Urinary bladder (tissue), 4 donors: ENCODE data around the gene TGOLN2. TPM values are rescaled to one million over a fixed set of nuclear protein-coding genes. Genes with fewer than 3 reads are reported as not detected.
A peak's percentile ranks its signal among the peaks of the same experiment; 100 is the strongest.

ENCODE experiments used
- DNase-seq: peaks from one replicate; pipeline ENCODE4 v3.0.0-alpha.2; 2015; ENCODE audit errors: extremely low spot score
- H3K27ac ChIP-seq: one replicate; pipeline ENCODE4 v1.5.1; 2013; ENCODE audit warnings: low read depth, mild to moderate bottlenecking, moderate library complexity
- H3K36me3 ChIP-seq: one replicate; pipeline ENCODE4 v1.6.1; 2013; ENCODE audit warnings: mild to moderate bottlenecking, moderate library complexity; ENCODE audit not compliant: insufficient read depth
- H3K4me1 ChIP-seq: one replicate; pipeline ENCODE4 v1.6.1; 2013; ENCODE audit warnings: mild to moderate bottlenecking, moderate library complexity; ENCODE audit not compliant: insufficient read depth
- H3K4me3 ChIP-seq: one replicate; pipeline ENCODE4 v1.5.1; 2013; ENCODE audit warnings: low read depth, low read length
- WGBS: extraction: QIAGEN DNeasy Blood & Tissue Kit; methylation state at CpG from one replicate; pipeline ENCODE4 v1.1.7; 2013; 5-methylcytosine and 5-hydroxymethylcytosine counted together
- polyA plus RNA-seq: library from polyadenylated mRNA; stranded (reverse); fragments of 200-250 nt; gene quantifications from one replicate; pipeline ENCODE4 v1.2.3, GENCODE V29; 2013
- total RNA-seq: library from RNA; depleted of rRNA; stranded (reverse); fragments of >200 nt; gene quantifications from one replicate; pipeline ENCODE4 v1.2.3, GENCODE V29; 2014
- donor health status: healthy with polysubstance abuse.
- donor health status: healthy.

TGOLN2 gene
- total and polyA plus RNA-seq, 2 donors: 58.7 to 81.0 TPM

DNA sequence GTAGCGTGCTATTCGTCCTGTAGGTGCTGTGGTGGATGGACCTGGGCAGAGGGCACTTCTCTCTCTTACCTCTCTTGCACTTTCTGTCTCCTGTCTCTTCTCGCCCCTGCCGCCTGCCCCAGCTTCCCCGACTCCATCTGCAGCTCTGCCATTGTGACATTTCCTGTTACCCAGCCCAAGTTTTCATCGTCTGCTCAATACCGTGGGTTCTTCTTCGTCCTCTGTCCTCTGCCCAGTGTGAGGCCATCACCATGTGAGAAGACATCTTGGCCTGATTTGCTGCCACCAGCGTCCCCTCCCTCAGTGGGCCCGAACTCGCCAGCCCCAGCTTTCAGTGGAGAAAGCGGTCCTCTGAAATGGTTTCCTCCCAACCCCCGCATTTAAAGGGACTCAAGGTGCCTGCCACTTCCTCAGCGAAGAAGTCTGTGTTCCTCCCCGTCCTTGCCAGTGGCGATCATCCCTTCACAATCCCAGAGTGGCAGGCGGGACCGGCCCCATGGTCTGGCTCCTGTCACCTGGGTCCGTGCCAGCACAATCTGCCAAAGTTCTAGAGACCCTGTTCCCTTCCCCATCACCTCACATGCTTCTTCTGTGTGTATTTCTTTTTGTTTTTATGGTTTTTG lies 18.0 kb downstream of the TGOLN2 start:
- 64% methylated on average over 19 of the region's 19 CpGs for WGBS
- no peaks in the 10 kb centered on the region for H3K36me3 ChIP-seq
- no peak overlapping the region for H3K27ac ChIP-seq
- no peaks in the 10 kb centered on the region for H3K4me1 ChIP-seq
- DNase-seq: no peak
- no peak overlapping the region for H3K4me3 ChIP-seq

DNA sequence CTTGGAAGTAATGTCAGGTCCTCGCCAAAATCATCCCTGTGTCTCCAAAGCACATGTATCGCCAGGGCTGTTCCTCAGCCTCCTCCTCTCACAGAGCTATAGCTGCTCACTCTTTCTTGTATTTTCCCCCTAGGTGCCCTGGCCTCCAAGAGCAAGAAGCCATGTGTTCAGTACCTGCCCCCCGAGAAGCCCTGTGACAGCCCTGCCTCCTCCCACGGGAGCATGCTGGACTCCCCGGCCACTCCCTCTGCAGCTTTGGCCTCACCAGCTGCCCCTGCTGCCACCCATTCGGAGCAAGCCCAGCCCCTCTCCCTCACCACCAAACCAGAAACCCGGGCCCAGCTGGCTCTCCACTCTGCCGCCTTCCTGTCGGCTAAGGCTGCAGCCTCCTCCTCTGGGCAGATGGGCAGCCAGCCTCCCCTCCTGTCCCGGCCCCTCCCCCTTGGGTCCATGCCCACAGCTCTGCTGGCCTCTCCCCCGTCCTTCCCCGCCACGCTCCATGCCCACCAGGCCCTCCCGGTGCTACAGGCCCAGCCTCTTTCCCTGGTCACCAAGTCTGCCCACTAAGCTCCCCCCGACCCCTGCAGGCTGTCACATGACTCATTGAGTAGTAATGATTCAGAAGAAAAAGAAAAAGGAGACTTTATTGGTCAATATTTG lies 18.8 kb downstream of the TGOLN2 start:
- WGBS: 38% methylated on average over 15 of the region's 15 CpGs
- no peak for DNase-seq
- H3K4me1 ChIP-seq: no peaks in the 10 kb centered on the region
- H3K36me3 ChIP-seq: no peaks in the 10 kb centered on the region
- no peak overlapping the region for H3K27ac ChIP-seq
- no peak overlapping the region for H3K4me3 ChIP-seq

DNA sequence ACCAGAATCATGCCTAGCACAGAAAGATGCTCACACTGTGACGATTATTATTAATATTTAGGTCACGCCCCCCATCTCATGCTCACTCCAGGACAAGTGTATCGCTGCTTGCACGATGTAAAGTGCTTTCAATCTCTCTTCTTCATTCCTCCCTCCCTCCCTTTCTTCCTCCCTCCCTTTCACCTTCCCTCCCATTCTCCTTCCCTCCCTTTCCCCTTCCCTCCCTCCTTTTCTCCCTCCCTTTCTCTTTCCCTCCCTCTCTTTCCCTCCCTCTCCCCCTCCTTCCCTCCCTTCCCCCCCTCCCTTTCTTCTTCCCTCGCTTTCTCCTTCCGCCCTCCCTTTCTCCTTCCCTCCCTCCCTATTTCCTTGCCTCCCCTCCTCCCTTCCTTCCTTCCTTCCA lies 19.6 kb downstream of the TGOLN2 start:
- Histone ChIP-seq H3K4me1 (no peaks in the 10 kb centered on the region), H3K4me3 (no peak overlapping the region), H3K27ac (no peak overlapping the region), H3K36me3 (no peaks in the 10 kb centered on the region)
- DNase-seq: no peak
- WGBS: 80% methylated on average over 6 of the region's 6 CpGs

DNA sequence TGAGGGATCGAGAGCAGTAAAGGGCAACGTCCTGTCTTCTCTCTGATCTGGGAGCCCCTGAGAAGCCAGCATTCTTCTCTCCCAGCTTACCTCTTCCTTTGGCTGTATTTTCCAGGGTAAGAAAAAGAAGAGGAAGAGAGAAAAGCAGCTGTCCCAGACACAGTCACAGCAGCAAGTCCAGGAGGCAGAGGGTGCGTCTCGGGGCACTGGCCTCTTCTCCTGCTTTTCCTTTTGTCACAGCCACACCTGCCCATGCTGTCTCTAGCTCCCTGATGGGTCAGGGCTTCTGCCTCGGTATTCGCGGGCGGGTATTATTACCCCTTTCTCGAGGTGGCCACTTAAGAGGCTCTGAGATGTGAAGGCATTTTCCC lies 20.3 kb downstream of the TGOLN2 start:
- Histone ChIP-seq H3K4me1 (no peaks in the 10 kb centered on the region), H3K36me3 (no peaks in the 10 kb centered on the region), H3K4me3 (no peak overlapping the region), H3K27ac (no peak overlapping the region)
- no peak for DNase-seq
- WGBS: 86% methylated on average over 9 of the region's 9 CpGs

DNA sequence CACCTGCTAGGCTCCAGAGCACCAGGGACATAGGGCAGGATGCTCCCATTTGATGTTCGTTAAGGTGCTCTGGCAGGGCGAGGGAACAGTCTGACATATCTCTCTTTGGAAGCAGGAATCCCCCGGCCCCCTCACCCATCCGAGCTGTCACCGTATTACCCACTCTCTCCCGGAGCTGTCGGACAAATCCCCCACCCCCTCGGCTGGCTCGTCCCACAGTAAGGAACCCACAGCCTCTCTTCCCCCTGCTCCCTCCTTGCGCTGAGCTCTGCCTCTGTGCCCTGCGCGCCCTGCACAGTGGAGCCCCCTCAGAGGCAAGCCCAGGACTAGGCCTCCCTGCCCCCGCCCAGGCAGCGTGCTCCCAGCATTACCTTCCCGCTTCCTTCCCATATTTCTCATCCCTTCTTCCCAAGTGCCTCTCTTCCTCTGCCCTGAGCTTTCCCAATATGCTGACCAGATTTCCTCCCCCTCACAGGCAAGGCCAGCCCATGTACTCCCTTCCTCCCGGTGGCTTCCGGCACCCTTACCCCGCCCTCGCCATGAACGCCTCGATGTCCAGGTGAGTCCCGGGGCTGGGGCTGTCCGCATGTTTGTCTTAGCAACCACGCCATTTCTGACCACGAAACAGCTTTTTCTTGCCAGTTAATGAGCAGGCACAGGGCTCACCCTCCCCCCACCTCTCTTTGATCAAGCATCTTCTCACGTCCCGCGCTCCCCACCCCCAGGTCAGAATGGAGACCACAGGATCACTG lies 23.8 kb downstream of the TGOLN2 start:
- DNase-seq: no peak
- H3K4me3 ChIP-seq: no peak overlapping the region
- 89% methylated on average over 28 of the region's 28 CpGs for WGBS
- H3K27ac ChIP-seq: no peak overlapping the region
- no peaks in the 10 kb centered on the region for H3K36me3 ChIP-seq
- H3K4me1 ChIP-seq: no peaks in the 10 kb centered on the region

DNA sequence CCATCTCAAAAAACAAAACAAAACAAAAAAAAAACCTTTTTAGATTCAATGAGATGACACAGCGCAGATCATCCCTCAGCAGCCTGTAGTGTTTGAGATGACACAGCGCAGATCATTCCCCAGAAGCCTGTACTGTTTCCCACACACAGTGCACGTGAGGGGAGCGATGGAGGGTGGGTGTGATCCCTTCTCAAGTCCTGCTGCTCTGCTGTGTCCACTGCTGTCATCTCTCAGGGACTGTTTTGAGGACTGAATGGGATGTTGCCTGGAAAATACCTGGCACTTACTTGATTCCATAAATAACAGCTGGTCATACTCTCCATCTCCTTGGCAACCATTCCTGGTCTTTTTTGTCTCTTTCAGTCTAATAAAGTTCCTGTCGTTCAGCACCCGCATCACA lies 25.7 kb downstream of the TGOLN2 start:
- Histone ChIP-seq H3K4me1 (no peaks in the 10 kb centered on the region), H3K36me3 (no peaks in the 10 kb centered on the region), H3K27ac (no peak overlapping the region), H3K4me3 (no peak overlapping the region)
- 73% methylated on average over 6 of the region's 6 CpGs for WGBS
- no peak for DNase-seq

DNA sequence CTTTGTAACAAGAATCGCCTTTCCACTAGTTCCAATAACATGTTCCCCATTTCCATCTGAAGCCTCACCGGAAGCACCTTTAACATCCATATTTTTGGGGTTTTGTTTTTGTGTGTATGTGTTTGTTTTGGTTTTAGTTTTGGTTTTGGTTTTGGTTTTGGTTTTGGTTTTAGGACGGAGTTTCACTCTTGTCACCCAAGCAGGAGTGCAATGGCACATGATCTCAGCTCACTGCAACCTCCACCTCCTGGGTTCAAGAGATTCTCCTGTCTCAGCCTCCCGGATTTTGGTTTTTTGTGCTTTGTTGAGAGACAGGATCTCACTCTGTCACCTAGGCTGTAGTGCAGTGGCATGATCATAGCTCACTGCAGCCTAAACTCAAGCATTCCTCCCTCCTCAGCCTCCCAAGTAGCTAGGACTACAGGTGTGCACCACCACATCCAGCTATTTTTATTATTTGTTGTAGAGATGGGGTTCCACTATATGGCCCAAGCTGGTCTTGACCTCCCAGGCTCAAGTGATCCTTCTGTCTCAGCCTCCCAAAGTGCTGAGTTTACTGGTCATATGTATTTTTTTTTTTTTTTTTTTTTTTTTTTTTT lies 36.3 kb downstream of the TGOLN2 start:
- no peak for DNase-seq
- Histone ChIP-seq H3K4me1 (no peaks in the 10 kb centered on the region), H3K27ac (no peak overlapping the region), H3K4me3 (no peak overlapping the region), H3K36me3 (no peaks in the 10 kb centered on the region)
- WGBS: 85% methylated on average over 4 of the region's 4 CpGs

DNA sequence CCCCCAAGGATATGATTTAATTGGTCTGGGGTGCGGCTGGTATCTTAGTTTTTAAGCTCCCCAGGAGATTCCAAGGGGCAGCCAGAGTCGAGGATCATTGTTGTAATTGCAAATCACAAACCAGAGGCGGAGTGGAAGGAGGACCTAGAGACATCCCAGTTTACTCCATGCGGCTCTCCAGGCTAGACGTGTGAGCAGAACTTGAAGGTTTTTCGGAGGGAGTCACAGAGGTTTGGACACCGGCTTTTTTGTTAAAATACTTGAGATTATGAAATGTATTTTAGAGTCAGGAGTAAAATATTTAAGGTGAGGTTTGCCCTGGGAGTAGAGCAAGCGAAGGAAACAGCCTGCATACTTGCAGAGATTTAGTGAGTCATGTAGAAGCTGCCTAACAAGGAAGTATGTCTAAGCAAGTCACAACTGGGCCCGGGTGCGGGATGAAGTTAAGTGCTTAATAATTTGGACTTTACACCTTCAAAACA lies 39.5 kb downstream of the TGOLN2 start:
- DNase-seq: peak; percentile 58
- no peaks in the 10 kb centered on the region for H3K36me3 ChIP-seq
- 68% methylated on average over 10 of the region's 10 CpGs for WGBS
- no peak overlapping the region for H3K4me3 ChIP-seq
- H3K27ac ChIP-seq: no peak overlapping the region
- no peaks in the 10 kb centered on the region for H3K4me1 ChIP-seq

DNA sequence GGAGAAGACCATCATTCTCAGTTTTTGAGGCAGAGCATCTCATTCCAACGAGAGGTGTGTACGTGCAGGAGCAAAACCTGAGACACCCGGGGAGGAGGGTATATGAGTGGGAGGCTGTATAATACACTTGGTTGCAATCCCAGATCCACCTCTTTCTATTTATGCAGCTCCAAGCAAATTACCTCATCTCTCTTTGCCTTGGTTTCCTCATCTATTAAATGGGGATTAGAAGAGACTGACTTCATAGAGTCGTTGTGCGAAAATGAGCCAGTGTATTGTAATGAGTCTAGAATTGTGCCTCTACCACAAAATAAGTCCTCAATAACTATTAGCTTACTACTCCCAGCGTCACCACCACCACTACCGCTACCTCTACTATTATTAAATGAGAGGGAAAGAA lies 40.1 kb downstream of the TGOLN2 start:
- DNase-seq: no peak
- Histone ChIP-seq H3K36me3 (no peaks in the 10 kb centered on the region), H3K4me3 (no peak overlapping the region), H3K27ac (no peak overlapping the region), H3K4me1 (no peaks in the 10 kb centered on the region)
- 90% methylated on average over 7 of the region's 7 CpGs for WGBS

DNA sequence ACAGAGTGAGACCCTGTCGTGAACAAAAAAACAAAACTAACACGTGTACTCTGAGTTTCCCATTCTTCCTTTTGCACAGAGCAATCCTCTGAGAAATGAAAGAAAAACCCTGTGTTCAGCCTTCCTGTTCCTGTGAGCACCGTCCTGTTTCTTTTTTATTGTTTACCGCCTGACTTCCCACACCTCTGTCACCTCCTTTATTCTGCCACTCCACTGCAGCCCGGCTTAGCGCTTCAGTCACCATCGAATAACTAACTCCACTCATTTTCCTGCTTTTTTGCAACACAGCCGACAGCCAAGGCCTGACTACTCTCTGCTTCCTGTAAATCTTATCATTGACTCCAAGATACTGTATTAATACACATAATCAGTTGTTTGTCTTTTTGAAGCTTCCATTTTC lies 40.9 kb downstream of the TGOLN2 start:
- Histone ChIP-seq H3K27ac (no peak overlapping the region), H3K4me3 (no peak overlapping the region), H3K36me3 (no peaks in the 10 kb centered on the region), H3K4me1 (no peaks in the 10 kb centered on the region)
- 69% methylated on average over 8 of the region's 8 CpGs for WGBS
- no peak for DNase-seq

DNA sequence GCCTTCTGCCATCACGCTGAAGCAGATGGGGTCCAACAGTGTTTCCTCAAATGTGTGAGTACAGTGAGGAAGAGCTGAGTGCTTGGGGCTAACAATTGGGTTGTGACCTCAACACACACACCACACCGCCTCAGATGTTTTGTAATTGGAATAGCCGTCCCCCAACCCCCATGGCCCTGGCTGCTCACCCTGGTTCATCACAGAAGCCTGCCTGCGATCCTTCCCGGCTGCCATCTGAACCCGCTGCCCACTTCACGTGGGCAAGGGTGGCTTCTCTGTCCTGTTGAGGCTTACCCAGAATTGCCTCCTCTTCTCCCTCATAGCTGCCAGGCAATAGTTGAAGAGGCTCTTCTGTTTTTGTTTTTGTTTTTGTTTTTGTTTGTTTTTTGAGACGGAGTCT lies 44.1 kb downstream of the TGOLN2 start:
- Histone ChIP-seq H3K4me3 (no peak overlapping the region), H3K4me1 (no peaks in the 10 kb centered on the region), H3K36me3 (no peaks in the 10 kb centered on the region), H3K27ac (no peak overlapping the region)
- DNase-seq: no peak
- WGBS: 95% methylated on average over 8 of the region's 8 CpGs

DNA sequence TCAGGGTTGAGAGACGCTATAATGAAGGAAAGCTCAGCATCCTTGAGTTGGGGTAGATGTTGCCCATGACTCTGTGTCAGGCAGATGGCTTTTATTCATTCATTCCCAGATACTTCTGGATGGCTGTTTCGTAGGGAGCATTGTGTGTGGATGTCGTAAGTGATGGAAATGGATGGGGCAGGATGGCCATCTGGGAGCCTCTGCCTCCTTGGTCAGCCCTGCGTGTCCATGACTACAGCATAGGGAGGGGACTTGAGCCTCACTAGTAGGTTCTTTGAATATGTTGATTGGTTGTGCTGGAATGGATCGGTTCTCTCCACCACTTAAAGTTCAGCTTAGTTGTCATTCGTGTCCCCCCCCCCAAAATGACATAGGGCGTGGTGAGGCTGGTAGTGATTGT lies 44.9 kb downstream of the TGOLN2 start:
- DNase-seq: no peak
- H3K36me3 ChIP-seq: no peaks in the 10 kb centered on the region
- no peak overlapping the region for H3K4me3 ChIP-seq
- H3K27ac ChIP-seq: no peak overlapping the region
- no peaks in the 10 kb centered on the region for H3K4me1 ChIP-seq
- 95% methylated on average over 7 of the region's 7 CpGs for WGBS

DNA sequence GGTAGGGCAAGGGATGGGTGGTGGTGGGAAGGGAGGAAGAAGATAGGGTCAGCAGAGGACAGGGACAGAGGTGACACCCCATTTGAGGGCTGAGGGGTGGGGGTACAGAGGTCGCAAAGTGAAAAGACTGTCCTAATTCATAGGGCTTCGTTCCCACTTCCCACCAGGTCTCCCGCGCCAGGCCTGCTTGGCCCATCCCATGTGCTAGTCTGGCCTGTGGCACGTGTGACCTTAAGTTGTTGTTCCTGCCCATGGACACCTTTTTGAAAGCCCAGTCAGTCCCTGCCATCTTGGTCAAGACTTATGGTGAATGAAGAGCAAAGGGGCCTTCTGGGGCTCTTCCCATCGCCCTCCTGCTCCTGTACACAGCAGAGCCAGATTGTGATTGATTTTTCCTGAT lies 46.2 kb downstream of the TGOLN2 start:
- Histone ChIP-seq H3K27ac (no peak overlapping the region), H3K4me3 (no peak overlapping the region), H3K4me1 (no peaks in the 10 kb centered on the region), H3K36me3 (no peaks in the 10 kb centered on the region)
- 85% methylated on average over 6 of the region's 6 CpGs for WGBS
- DNase-seq: no peak

DNA sequence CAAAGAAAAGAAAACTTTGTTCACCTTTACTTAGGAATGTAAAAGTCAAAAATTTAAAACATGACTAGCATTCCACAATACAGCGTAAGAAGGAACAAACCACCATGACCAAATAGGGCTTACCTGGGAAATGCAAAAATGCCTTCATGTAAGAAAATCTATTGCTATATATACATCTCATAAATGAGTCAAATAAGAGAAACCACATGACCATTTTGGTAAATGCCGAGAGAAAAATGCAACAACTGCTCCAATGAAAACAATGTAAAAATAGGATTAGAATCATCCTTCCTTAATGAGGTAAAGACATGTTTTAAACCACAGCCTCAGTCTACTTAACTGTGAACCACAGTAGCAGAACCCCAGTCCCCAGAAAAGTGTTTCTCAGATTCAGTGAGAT lies 49.4 kb downstream of the TGOLN2 start:
- WGBS: 47% methylated on average over 2 of the region's 2 CpGs
- H3K27ac ChIP-seq: no peak overlapping the region
- H3K36me3 ChIP-seq: no peaks in the 10 kb centered on the region
- DNase-seq: no peak
- H3K4me1 ChIP-seq: no peaks in the 10 kb centered on the region
- no peak overlapping the region for H3K4me3 ChIP-seq
